Naive thymus-derived CD8-positive, alpha-beta T cell (primary cell): Measurements from ENCODE around the gene SLC25A22. TPM values are rescaled to one million over a fixed set of nuclear protein-coding genes. Genes with fewer than 3 reads are reported as not detected.
A peak's percentile ranks its signal among the peaks of the same experiment; 100 is the strongest.

Experiments used
- ATAC-seq, 2 donors: fragments of 150-1000 bp; cut with Tn5 transposase in 1 of 2; sonication (Bioruptor Pico), chemical (Tn5 transposase) in 1 of 2; 1 replicate in 1 of 2; 2 replicates in 1 of 2; pipeline ENCODE4 v1.10.0; 2021; ENCODE audit warnings: mild to moderate bottlenecking in 2 of 2, moderate library complexity in 2 of 2
- POLR2A ChIA-PET: fragments of 350-600 bp; sonication (Branson Sonifier 250); formaldehyde crosslinking; loops from one replicate; lab custom pipeline; 2021; ENCODE audit warnings: antibody characterized with exemption; lab: Charles Lee
- DNase-seq, 10 donors: peaks; one replicate each; pipeline versions ENCODE4 v3.0.0 to v3.0.0-alpha.2; 2020 to 2022
- H3K27ac Mint-ChIP-seq, 10 donors: one replicate each; pipeline ENCODE4 v1.8.0; 2020 to 2022; ENCODE audit warnings: mild to moderate bottlenecking in 10 of 10, mixed read lengths in 10 of 10, moderate library complexity in 4 of 10, inconsistent platforms in 1 of 10
- H3K27me3 Mint-ChIP-seq, 5 donors: one replicate each; pipeline ENCODE4 v1.8.0; 2021 to 2022; ENCODE audit warnings: mixed read lengths in 5 of 5
- H3K36me3 Mint-ChIP-seq, 3 donors: one replicate each; pipeline ENCODE4 v1.8.0; 2020 to 2022; ENCODE audit warnings: mixed read lengths in 3 of 3, mild to moderate bottlenecking in 2 of 3, inconsistent platforms in 1 of 3
- H3K4me1 Mint-ChIP-seq, 4 donors: one replicate each; pipeline ENCODE4 v1.8.0; 2021 to 2022; ENCODE audit warnings: mixed read lengths in 4 of 4
- H3K4me3 Mint-ChIP-seq, 10 donors: one replicate each; pipeline ENCODE4 v1.8.0; 2020 to 2022; ENCODE audit warnings: mild to moderate bottlenecking in 10 of 10, mixed read lengths in 10 of 10, moderate library complexity in 6 of 10, inconsistent platforms in 1 of 10
- H3K9me3 Mint-ChIP-seq, 9 donors: one replicate each; pipeline ENCODE4 v1.8.0; 2020 to 2022; ENCODE audit warnings: mixed read lengths in 9 of 9, mild to moderate bottlenecking in 3 of 9, inconsistent platforms in 1 of 9, moderate library complexity in 1 of 9
- polyA plus RNA-seq, 3 donors: library from polyadenylated mRNA; unstranded; fragments of 300-500 nt; fragmentation: Illumina TruSeq; gene quantifications; one replicate each; pipeline ENCODE4 v1.2.3, GENCODE V29; 2021
- total RNA-seq, 8 experiments: library from RNA in 2 of 8; stranded (reverse) in 2 of 8; gene quantifications; one replicate each; pipeline ENCODE4 v1.2.3 and lab custom pipeline; 2021 to 2026

Gene SLC25A22
- total and polyA plus RNA-seq, 5 experiments from 2014 or later = 6.4 to 19.2 (median 16.4) TPM

DNA sequence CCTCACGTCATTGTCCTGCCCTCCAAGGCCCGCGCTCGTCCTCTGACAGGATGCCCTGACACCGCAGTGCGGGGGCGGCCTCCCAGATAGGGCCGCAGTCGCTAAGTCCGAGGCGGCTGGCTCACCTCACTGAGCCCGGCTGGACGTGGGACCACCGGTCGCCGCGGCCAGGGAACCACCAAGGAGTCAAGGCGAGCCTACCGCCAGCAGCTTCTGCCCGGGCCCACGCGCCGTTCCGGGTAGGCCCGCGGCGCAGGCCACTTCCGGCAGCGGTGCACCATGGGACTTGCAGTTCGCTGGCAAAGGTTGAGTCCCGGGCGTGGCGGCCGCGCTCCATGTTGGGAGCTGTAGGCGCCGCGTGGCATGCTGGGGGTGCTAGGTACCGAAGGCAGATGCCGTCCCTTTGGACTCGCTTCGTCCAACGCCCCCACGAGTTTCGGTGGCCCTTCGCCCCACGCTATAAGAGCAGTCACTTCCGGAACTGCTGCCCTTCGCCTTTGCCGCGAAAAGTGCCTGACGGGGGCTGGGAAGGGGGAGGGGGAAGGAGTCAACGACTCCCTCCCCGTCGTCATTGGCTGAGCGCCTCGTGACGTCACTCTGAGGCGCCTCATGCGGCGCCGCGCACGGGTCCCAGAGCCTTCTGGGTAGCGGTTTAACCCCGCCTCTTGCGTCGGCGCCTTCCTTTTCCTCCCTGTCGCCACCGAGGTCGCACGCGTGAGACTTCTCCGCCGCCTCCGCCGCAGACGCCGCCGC lies 11.4 kb upstream of the SLC25A22 start, which contains the start of gene RPLP2:
TSS of gene RPLP2 (plus strand) at position 681 of the 753 bp plus-strand sequence. CDS start 268 bp downstream, outside the sequence.
- H3K27me3 Mint-ChIP-seq = no peaks in the 10 kb centered on the region
- POLR2A ChIA-PET = interaction anchor here (0.8 to 2.3 kb wide), 15 partner anchors 10 to 303 kb away, joined by 3 to 80 read pairs (median 5); partner anchors contain the start of genes CD151, GATD1, PHRF1 and PNPLA2
- H3K27ac Mint-ChIP-seq = peak within 1 kb of the TSS; percentile 93 to 99 (median 99)
- peak; percentile 82 to 87 for ATAC-seq
- peak within 1 kb of the TSS; percentile 88 to 98 (median 92) for H3K4me3 Mint-ChIP-seq
- H3K36me3 Mint-ChIP-seq = peaks cover 0 to 27% (median 2%) of the 10 kb centered on the region in 3 donors
- H3K9me3 Mint-ChIP-seq = no peaks in the 10 kb centered on the region
- DNase-seq = peak; percentile 95 to 100 (median 98)
- H3K4me1 Mint-ChIP-seq = peaks cover 10 to 47% (median 39%) of the 10 kb centered on the region in 4 donors

GRCh38 chr11:808427-809286 lies 10.6 kb upstream of the SLC25A22 start:
- H3K27ac Mint-ChIP-seq = peak overlapping the region; percentile 93 to 99 (median 99)
- no peaks in the 10 kb centered on the region for H3K9me3 Mint-ChIP-seq
- no peaks in the 10 kb centered on the region for H3K27me3 Mint-ChIP-seq
- H3K4me3 Mint-ChIP-seq = peak overlapping the region; percentile 88 to 98 (median 92)
- H3K36me3 Mint-ChIP-seq = peaks cover 0 to 24% (median 2%) of the 10 kb centered on the region in 3 donors
- POLR2A ChIA-PET = interaction anchor here (0.8 to 2.3 kb wide), 14 partner anchors 9 to 302 kb away, joined by 3 to 80 read pairs (median 4); partner anchors contain the start of genes GATD1, PHRF1, PNPLA2 and POLR2L
- ATAC-seq = peak; percentile 0 to 3
- DNase-seq = no peak
- peaks cover 8 to 53% (median 40%) of the 10 kb centered on the region in 4 donors for H3K4me1 Mint-ChIP-seq

DNA sequence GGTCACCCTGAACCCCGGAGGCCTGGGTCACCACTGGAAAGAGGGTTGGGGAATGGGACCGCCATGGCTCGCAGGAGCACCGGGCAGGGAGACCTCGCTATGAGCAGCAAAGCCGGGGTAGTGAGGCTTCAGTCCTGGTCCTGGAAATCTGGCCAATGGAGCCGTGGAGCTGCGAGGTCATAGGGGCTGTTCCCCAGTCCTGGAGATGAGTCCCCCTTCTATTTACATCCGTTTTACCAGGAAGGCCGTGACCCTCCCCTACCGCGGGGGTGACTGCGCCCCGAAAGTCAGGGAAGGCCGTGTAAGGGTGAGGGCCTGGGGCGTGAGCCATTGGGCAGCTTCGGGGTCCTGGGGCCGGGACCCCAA lies 6.5 kb upstream of the SLC25A22 start:
- no peaks in the 10 kb centered on the region for H3K9me3 Mint-ChIP-seq
- POLR2A ChIA-PET = interaction anchor here (0.8 to 5.4 kb wide), 8 partner anchors 9 to 109 kb away, joined by 3 to 67 read pairs (median 4); partner anchors contain the start of genes CEND1, DEAF1, PNPLA2 and TALDO1
- peaks cover 6 to 36% (median 20%) of the 10 kb centered on the region in 4 donors for H3K4me1 Mint-ChIP-seq
- H3K4me3 Mint-ChIP-seq = peak overlapping the region; percentile 67 to 86 (median 75)
- DNase-seq (no peak), ATAC-seq (no peak)
- no peaks in the 10 kb centered on the region for H3K27me3 Mint-ChIP-seq
- H3K27ac Mint-ChIP-seq = peak overlapping the region in 8 of 10 donors; percentile 56 to 89 (median 72)
- H3K36me3 Mint-ChIP-seq = no peaks in the 10 kb centered on the region

DNA sequence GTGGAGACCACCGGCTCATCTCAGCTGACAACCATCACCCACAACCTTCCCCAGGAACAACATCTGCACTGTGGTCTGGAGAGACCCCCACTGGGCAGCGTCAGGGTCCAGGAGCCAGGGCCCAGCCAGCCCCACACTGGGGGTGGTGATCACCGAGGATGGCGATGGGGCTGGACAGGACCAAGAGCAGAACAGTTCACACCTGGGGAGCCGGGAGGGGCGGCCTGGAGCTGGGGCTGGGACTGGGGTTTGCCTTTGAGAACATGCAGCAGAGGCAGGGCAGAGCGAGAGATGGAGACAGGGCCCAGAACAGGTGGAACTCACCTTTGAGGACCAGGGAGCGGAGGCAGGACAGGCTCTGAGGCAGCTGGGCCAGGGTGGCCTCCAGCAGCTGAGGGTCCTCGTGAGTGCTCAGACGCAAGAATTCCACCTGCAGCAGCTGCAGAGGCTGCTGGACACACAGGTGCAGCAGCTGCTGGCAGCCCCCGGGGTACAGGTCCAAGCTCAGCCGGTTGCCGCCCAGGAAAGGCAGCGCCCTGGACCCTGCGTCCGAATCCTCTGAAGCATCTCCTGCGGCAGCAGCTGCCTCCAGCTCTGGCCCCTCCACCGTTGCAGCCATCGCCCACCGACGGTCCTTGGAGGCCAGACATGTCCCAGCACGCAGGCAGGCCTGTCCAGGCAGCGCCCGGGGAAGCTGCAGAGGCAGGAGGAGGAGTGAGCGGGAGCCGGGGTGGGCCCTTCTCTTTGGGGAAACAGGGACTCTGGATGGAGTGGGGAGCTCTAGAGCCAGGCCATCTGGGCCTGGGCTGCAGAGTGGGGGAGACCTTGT lies 5.9 kb upstream of the SLC25A22 start:
- POLR2A ChIA-PET = interaction anchor here (0.6 to 5.4 kb wide), 10 partner anchors 8 to 109 kb away, joined by 3 to 67 read pairs (median 6); partner anchors contain the start of genes CEND1, DEAF1, PNPLA2 and POLR2L
- no peak for DNase-seq
- H3K36me3 Mint-ChIP-seq = no peaks in the 10 kb centered on the region

GRCh38 chr11:803467-803742 lies 5.3 kb upstream of the SLC25A22 start:
- POLR2A ChIA-PET = interaction anchor here (0.6 to 5.4 kb wide), 7 partner anchors 16 to 222 kb away, joined by 3 to 67 read pairs (median 5); partner anchors contain the start of genes PNPLA2, POLR2L, TALDO1 and TSPAN4
- H3K4me1 Mint-ChIP-seq = peaks cover 3 to 32% (median 12%) of the 10 kb centered on the region in 4 donors
- H3K4me3 Mint-ChIP-seq = peak overlapping the region in 2 of 10 donors; percentile 67 to 72
- no peak for DNase-seq
- no peaks in the 10 kb centered on the region for H3K27me3 Mint-ChIP-seq
- no peaks in the 10 kb centered on the region for H3K9me3 Mint-ChIP-seq
- peak overlapping the region in 1 of 10 donors; percentile 16 for H3K27ac Mint-ChIP-seq
- H3K36me3 Mint-ChIP-seq = no peaks in the 10 kb centered on the region
- ATAC-seq = no peak

More for the DNA sequence above, 5.9 kb upstream of the SLC25A22 start:
- no peak for ATAC-seq
- Mint-ChIP-seq H3K9me3 (no peaks in the 10 kb centered on the region), H3K4me3 (peak overlapping the region; percentile 67 to 86 (median 75)), H3K4me1 (peaks cover 5 to 36% (median 17%) of the 10 kb centered on the region in 4 donors), H3K27me3 (no peaks in the 10 kb centered on the region), H3K27ac (peak overlapping the region in 8 of 10 donors; percentile 56 to 89 (median 72))

DNA sequence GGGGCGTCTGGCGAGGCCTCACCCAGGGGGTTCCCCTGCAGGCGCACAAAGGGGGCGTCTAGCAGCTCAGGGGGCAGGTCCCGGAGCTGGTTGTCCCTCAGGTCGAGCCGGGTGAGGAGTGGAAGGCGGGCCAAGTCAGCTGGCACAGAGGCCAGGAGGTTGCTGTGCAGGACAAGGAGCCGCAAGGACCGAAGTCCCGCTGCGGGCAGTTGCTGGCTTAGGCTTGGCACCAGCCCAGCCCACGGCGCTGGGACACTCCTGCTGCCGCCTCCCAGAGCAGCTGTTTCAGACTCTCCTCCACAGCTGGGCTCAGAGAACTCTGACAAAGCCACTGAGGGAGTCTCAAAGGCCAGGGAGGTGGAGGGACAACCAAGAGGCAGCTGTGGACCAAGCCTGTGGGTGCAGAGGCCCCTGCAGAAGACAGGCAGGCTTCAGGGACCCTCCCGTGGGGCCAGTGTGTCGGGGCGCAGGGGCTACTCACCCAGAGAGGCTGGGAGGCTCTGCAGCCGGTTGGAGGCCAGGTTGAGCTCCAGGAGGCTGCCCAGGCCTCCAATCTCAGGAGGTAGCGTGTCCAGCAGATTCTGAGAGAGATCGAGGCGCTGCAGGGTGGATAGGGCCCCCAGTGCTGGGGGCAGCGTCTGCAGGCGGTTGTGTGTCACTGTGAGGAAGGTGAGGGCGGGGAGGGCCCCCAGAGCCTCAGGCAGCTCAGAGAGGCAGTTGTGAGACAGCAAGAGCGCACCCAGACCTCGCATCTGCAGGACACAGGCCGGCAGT lies 4.8 kb upstream of the SLC25A22 start:
- POLR2A ChIA-PET = interaction anchor here (0.9 to 5.4 kb wide), 4 partner anchors 16 to 222 kb away, joined by 3 to 67 read pairs (median 5); partner anchors contain the start of genes PNPLA2, POLR2L and TSPAN4
- Mint-ChIP-seq H3K4me1 (peaks cover 2 to 30% (median 8%) of the 10 kb centered on the region in 4 donors), H3K36me3 (no peaks in the 10 kb centered on the region), H3K9me3 (no peaks in the 10 kb centered on the region), H3K27me3 (no peaks in the 10 kb centered on the region), H3K27ac (peak overlapping the region in 1 of 10 donors; percentile 16), H3K4me3 (peak overlapping the region in 2 of 10 donors; percentile 25 to 62)
- ATAC-seq (no peak), DNase-seq (no peak)

- H3K36me3 Mint-ChIP-seq = no peaks in the 10 kb centered on the region
- POLR2A ChIA-PET = interaction anchor here (1.1 to 5.4 kb wide), 3 partner anchors 17 to 106 kb away, joined by 3 to 67 read pairs (median 7); partner anchors contain the start of genes PNPLA2, POLR2L and TSPAN4
- DNase-seq = no peak
- H3K27me3 Mint-ChIP-seq = no peaks in the 10 kb centered on the region
- peak overlapping the region in 1 of 10 donors; percentile 19 for H3K4me3 Mint-ChIP-seq
- H3K27ac Mint-ChIP-seq = no peak overlapping the region
- ATAC-seq = no peak
- H3K4me1 Mint-ChIP-seq = peaks cover 2 to 31% (median 9%) of the 10 kb centered on the region in 4 donors
- H3K9me3 Mint-ChIP-seq = no peaks in the 10 kb centered on the region
These were observed 4.0 kb upstream of the SLC25A22 start for GRCh38 chr11:802018-802617.

DNA sequence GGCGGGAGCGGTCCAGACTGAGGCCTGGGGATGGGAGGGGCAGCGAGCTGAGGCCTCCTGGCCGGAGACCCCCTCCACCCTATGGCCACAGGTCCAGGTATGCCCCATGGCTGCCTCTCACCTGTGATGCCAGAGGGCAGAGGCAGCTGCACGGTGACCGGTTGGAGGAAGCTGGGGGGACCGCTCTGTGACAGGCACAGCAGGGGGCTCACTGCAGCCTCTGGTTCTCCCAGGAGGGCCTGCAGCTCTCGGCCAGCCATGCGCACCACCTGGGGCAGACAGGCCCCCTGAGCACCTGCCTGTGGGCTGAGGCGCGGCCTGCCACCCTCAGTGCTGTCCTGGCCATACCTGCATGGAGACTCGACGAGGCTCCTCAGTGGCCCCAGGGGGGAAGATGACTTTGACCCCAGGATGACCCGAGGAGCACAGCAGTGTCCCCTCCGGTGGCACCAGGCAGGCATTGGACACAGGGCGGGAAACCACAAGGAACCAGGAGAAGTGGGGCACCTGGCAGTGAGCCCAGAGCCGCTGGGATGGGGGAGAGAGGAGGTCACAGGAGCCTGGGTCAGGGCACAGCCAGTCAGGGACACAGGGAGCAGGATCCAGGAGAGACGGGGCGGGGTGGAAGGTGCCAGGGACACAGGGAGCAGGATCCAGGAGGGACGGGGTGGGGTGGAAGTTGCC lies 3.2 kb upstream of the SLC25A22 start:
- DNase-seq (no peak), ATAC-seq (no peak)
- H3K36me3 Mint-ChIP-seq = no peaks in the 10 kb centered on the region
- H3K9me3 Mint-ChIP-seq = no peaks in the 10 kb centered on the region
- H3K27me3 Mint-ChIP-seq = no peaks in the 10 kb centered on the region
- H3K27ac Mint-ChIP-seq = peak overlapping the region in 1 of 10 donors; percentile 63
- H3K4me1 Mint-ChIP-seq = peaks cover 2 to 37% (median 17%) of the 10 kb centered on the region in 4 donors
- POLR2A ChIA-PET = interaction anchor here (0.6 to 1.5 kb wide), 2 partner anchors 14 to 25 kb away, joined by 4 read pairs; no protein-coding TSS in a partner anchor
- H3K4me3 Mint-ChIP-seq = peak overlapping the region in 1 of 10 donors; percentile 39

GRCh38 chr11:800473-800872 lies 2.4 kb upstream of the SLC25A22 start:
- Mint-ChIP-seq H3K4me1 (peaks cover 4 to 34% (median 21%) of the 10 kb centered on the region in 4 donors), H3K36me3 (peaks cover 0 to 2% (median 0%) of the 10 kb centered on the region in 3 donors), H3K4me3 (peak overlapping the region in 1 of 10 donors; percentile 10), H3K27me3 (no peaks in the 10 kb centered on the region), H3K27ac (no peak overlapping the region), H3K9me3 (no peaks in the 10 kb centered on the region)
- POLR2A ChIA-PET = interaction anchor here (0.5 to 1.5 kb wide), 3 partner anchors 13 to 211 kb away, joined by 3 to 4 read pairs (median 4); no protein-coding TSS in a partner anchor
- DNase-seq (no peak), ATAC-seq (no peak)
